Activated CD4-positive, alpha-beta T cell treated with anti-CD3 and anti-CD28 coated beads for 4 hours (primary cell): ENCODE measurements around the gene AK4.
A peak's percentile ranks its signal among the peaks of the same experiment; 100 is the strongest.

Source experiments
- DNase-seq, 2 donors: peaks; one replicate each; pipeline ENCODE4 v3.0.0-alpha.2; 2020

AK4 gene

DNA sequence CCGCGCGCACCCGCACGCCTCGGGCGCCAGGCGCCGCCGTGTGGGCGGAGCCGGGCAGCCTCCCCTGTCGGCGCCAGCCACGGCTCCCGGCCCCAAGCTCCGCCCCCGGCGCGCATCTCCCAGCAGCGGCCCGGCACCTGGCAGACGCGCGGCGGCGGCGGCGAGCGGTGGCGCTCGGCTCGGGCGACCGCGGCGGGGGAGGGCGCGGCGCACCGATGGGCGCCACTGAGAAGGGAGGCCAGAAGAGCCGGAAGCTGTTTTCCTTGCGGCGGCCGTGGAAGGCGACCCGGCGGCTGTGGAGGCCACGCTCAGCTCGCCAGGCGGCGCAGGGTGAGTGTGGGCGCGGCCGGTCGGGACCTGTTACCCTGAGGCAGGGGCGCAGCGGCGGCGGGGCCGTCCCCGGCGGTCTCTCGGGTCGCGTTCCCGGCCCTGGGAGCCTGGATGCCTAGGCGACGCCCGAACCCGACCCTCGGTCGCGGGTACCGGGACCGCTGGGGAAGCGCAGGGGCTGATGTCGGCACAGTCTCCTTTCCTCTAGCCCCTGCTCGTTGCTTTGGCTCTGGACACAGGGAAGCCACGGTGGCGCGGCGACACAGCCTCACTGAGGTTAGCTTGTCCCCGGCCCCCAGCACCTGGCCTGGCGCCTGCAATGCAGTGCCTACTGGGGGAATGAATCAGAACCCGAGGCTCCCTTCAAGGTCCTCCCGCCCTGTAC lies 106.5 kb downstream of the AK4 start:
- DNase-seq, result peak; percentile 83

DNA sequence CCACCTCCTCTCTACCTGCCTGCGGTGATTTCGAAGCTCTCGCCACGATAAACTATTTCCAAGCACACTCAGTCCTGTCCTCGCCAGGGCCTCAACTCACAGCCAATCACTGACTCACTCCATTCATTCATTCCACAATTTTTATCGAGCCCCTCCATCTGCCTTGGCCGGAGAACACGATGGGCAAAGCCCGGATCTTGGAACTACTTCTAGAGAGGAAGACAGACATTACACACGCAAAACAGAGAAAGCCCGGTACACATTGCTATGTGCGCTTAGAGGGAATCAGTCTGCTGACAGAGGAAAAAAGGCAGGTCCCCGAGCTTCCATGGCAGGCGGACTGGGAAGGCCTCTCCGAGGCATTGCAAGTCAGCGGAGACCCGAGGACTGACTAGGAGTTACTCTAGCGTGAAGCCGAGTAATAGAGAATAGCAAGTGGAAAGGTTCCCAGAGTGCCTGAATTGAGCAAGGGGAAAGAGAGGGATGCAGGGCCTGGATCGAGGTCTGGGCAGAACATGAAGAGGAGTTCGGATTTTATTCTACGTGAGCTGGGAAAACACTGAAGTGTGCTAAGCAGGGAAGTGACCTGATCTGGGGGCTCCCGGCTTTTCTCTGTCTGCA lies 107.1 kb downstream of the AK4 start:
- DNase-seq, result no peak

DNA sequence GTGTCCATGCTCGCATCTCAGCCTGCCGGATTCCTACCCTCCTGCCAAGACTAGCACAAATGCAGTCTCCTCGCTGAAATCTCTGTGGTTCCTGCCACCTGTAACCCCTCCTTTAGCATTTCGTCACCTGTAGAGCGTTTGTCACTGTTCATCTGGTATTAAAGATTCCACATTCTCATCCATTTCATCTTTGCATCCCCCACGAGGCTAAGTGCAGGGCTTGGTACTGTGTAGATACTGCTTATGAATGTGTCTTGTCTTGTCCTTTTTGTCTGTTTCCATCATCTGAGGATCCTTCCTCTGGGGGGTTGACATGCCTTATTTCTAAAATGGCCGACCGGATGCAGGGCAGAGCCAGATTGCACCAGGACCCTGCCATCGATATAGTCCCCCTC lies 107.7 kb downstream of the AK4 start:
- no peak for DNase-seq

DNA sequence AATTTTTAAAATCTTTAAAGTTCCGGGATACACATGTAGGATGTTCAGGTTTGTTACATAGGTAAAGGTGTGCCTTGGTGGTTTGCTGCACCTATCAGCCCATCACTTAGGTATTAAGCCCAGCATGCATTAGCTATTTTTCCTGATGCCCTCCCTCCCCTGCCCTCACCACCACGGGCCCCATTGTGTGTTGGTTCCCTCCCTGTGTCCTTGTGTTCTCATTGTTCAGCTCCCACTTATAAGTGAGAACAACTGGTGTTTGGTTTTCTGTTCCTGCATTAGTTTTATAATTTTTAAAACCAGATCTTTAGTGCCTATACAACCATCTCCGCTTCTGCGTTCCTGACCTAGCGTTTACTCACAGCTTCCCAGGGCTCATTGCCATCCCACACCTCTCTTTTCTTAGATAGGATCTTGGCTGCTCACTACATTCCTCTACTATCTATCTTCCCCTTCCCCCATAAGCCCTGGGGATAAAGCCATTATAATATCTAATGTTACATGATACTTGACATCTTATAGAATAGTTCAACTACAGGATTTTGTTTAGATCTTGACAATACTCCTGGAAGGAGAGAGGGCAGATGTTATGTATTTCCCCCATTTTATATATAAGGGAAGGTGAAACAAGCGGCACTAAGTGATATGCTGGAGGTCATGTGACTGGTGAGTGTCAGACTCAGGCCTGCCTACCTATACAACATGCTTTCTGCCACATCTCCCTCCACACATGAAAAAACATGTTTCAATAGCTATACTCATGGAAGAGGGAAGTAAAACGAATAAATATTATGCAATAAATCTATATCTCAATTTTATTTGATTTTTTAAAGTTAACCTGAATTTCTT lies 109.1 kb downstream of the AK4 start:
- DNase-seq, result no peak

DNA sequence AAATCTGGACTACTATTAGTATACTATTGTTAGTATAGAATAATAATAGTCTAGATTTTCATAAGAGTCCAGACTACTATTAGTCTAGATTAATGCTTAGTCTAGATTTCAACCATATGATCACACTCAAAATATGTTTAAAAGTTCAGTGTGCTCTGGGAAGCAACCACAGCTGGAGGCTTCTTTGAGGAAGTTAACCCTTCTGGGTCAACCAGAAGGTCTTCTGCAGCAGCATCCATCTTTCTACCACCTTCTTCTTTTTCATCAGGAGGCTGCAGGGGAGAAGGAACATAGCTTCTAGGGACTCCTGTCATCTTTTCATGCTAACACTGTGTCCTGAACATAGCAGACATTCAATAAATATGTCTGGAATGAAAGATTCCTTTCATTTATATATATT lies 110.1 kb downstream of the AK4 start:
- no peak for DNase-seq

DNA sequence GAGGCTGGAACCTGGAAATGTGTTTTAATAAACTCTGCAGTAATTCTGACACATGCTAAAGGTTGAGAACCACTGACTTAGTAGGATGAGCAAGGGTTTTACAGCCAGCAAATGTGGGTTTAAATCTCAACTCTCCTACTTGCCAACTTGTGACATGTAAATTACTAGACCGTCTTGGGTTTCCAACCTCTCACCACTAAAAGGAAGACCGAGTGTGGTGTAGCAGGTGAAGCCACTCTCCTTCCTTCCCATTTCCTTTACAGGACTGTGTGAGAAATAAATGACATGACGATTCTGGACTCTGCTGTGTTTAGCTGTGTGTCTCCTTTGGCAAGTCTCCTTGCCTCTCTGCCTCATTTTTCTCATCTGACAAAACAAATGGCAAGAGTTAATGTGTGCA lies 111.8 kb downstream of the AK4 start:
- no peak for DNase-seq

DNA sequence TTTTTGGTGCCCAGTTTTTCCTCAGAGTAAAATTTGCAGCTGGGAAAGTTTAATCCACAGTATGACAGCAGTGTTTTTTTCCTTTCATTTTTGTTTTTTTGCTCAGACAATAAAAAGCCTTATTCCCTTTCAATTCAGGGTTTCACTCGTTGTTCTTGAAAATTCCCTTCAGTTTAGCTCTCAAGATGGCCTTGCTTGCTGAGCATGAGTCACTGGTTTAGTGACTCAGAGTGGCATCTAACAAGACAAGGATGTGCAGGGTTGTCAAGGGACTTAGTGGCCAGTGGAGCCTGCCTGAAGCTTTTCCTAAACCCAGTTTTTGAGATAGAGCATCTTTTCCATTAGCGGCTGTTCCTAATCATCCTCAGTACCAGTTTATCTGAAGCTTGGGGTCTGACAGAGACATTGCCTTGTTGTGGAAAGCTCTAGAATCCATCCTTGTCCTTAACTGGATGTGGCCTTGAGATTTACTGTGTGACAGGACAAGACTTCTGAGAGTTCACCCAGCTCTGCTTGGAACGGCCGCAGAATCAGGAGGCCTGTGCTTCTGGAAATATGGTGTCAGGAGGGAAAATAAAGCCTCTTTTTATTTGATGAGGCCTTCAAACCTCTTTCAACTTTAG lies 113.0 kb downstream of the AK4 start:
- DNase-seq, result no peak

DNA sequence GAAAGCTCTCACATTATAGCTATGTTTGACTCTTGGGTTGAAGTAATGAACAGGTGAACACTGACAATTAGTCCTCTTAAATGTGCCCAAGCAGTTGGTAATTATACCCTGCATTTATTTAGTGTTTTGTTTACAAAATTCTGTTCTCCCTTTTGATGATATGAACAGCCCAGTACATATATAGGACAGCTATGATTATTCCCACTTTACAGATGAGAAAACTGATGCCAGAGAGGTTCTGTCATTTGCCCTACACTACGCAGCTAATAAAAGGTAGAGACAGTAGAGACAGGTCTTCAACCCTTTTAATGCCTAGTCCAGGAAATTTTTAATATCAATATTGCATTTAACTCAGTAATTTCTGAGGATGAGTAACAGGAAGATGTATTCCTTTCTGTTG lies 115.3 kb downstream of the AK4 start:
- DNase-seq, result no peak

DNA sequence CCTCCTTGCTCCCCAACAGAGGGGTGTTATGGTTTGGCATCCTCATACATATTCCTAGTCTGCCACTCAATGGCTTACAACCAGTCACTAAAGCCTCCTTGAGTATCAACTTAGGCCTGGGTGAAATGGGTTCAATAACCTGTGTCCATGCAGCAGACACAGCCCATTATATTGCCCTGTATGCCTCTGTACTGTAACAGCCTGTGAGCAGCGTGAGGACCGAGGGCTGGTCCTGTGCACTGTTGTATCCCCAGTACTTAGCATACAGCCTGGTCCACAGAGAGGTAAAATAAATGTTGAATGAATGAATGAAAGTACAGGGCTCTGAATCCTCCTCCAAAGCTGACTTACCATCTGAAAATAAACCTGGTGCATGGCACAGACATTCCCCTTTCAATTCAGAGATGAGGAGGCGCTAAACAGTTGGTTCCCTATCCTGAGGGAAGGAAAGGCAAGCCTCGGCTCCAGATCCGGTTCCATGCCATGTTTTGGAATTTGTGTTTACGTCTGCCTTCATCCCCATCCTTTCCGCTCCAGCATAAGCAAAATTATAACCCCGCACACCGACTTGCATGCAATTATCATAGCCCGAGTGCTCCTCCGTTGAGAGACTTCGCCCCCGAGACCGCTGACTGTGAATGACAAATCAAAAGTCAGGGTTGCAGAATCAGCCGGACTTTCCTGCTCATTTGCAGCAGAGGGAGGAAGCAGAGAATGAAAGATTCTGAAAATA lies 116.4 kb downstream of the AK4 start:
- DNase-seq, result no peak

DNA sequence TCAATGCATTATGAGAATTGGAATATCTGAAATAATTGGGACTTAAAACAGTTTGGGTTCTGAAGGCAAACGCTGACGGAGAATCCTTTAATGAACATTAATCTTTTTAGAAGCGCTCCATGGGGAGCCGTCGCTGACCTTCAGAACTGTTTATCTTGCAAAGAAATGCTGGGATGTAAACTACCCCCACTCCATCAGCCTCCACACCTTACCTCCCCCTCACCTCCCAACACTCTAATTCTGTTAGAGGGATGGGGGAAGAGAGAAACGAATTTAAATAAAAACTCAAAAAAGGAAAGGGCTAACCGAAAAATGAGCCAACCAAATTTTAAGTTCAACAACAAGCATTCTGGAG lies 117.3 kb downstream of the AK4 start:
- no peak for DNase-seq

DNA sequence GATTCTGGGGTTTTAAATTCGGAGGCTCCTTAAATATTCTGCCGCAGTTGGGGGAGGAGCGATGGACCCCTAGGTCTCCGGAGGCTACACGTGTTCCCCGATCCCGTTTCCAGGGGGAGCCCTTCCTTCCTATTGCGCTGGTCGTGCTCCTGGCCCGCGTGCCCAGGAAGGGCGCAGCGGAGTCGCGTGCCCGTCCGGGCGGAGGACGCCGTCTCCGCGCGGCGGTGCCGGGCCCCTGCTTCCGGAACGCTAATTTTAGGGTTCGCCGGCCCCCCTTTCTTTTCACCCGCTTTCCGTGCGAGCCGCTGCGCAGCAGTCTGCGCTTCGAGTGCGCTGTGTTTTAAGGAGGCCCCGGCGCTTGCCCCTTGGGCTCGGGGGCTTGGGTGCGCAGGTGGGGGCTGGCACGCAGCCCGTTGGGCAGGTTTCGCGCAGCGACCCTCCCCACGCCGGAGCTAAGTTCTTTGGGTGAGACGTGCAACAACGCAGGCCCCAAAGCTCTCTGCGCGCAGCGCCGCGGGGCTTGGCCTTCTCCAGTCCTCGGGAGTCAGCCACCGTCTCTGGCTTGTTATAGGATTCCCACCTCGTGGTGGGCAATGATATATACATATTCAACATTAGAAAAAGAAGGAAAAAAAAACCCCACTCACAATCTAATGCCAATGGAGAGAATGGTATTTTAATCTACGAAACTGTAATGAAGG lies 117.8 kb downstream of the AK4 start:
- DNase-seq, result peak; percentile 7 to 14

DNA sequence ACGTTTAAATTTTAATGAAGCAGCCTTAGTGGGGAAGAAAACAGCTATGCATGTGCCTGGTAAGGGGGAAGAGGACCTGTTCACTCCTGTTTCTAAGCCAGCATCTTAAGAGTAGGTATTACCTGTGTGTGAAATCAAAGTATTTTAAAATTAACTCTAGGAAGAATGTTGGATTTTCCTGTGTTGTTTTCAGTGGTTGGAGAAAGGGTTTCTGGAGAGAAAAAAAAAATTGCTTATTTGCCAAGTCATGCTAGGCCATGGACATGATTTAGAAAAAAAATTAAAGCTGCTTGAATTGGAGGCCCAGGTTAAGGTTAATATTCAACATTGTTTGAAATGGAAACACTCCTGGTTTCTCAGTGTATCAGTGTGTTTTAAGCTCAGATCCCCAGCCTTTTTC lies 118.5 kb downstream of the AK4 start:
- no peak for DNase-seq

DNA sequence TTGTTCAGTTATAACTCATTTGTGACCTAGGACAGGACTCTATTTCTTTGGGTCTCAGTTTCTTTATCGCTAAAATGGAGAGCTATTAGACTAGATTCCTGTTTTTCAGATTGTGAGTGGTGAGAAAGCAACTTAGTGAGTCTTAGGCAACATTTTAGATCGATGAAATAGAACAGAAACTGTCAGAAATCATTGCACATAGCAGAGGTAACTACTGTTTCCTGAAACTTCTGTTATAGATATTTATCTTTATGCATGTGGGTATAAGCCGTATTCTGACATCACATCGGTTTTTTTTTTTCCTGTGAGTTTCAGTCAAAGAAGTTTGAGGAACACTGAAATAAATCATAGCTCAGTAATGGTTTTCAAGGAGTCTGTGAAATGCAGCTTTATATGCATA lies 119.3 kb downstream of the AK4 start:
- DNase-seq, result no peak

DNA sequence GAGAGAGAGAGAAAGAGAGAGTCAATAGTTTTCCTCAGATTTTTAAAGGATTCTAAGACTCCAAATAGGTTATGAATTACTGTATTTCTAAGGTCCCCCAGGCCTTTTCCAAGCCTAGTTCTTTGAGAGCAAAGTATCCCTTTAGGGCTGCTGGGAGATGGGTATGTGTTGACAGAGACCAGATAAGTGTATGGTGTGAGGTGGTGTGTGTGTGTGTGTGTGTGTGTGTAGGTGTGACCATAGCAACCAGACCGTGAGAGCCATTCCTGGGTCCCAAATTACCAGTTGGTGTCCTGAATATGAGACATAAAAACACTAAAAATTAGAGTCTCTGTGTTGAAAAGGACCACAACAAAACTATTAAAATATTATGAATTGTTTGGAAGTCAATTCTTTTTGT lies 119.7 kb downstream of the AK4 start:
- DNase-seq, result no peak

DNA sequence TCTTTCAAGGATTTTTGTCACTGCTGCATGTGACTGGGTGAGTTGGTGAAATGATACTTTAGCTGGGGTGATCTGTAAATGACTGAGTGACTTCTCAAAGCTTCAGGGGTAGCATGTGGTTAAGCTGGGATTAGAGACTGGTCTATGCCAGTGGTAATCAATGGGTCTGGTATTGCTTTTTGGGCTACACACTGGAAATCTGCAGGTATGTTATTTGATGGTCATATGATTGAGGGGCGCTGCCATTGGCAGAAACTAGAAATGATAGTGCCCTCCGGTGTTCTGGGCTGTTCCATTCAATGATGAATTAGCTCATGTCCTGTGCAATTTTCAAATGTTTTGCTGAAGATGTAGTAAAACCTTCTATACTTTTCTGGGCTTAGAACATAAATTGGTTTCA lies 121.6 kb downstream of the AK4 start:
- no peak for DNase-seq

DNA sequence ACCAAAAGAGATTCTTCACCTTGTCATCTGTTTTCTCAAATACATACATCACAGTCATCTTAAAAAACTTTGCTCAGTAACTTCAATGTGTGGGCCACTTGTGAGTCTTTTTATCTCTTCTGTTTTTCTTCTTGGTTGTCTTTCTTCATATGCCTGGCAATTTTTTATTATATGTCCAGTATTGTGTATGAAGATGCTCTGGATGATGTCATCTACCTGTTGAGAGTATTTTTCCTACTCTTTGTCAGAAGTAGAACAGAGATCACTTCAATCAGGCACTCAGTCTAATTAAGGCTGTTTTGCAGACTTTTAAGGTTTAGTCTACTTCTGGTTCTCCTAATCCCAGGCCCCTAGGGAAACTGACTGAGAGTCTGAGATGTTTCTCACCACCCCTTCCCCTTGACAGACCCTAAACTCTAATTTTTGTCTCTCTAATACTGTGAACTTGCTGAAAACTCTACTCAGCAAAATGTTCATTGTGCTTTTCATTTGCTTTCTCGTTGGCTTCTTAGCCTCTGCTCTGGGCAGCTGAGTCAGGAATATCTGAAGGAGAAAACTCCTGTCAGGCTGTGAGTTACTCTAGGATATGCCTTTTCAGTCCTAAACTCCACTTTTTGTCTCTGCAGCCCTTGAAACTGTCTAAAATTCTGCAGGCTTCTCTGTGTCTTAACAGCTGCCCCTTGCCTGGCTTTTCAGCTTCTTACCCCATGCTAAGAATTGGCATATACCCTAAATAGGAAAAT lies 128.4 kb downstream of the AK4 start:
- no peak for DNase-seq

DNA sequence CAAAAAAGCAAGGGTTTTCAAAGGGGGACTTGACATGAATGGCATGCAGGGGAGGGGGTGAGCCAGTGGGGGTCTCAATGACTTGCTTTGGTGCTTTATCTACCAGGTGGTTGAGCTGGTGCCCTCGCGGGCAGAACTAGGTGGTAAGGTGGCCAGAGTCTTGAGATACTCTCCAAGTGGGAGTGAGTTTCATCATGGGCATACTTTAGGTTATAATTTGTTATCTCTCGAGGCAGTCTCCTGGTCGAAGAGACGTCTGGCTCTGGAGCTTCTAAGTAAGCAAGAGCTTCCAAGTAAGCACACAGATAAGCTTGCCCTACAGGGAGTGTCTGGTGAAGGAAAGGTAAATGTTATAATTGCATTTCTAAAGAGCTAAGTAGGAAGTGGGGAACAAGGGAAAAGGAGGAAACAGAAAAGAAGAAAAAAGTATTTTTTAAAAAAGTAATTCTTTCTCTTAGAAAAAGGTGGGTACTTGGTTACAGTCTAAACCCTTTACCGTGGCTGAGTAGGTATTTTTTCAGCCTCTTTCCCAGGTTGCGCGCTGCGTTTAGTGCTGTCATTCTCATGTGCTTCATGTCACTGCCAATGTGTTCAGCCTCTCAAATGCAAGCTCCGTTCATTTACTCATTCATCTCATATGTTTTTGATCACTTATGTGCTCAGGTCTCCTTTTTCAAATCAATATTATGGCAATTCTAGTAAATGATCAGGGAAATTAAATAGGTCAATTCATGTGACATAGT lies 129.8 kb downstream of the AK4 start:
- DNase-seq, result no peak

DNA sequence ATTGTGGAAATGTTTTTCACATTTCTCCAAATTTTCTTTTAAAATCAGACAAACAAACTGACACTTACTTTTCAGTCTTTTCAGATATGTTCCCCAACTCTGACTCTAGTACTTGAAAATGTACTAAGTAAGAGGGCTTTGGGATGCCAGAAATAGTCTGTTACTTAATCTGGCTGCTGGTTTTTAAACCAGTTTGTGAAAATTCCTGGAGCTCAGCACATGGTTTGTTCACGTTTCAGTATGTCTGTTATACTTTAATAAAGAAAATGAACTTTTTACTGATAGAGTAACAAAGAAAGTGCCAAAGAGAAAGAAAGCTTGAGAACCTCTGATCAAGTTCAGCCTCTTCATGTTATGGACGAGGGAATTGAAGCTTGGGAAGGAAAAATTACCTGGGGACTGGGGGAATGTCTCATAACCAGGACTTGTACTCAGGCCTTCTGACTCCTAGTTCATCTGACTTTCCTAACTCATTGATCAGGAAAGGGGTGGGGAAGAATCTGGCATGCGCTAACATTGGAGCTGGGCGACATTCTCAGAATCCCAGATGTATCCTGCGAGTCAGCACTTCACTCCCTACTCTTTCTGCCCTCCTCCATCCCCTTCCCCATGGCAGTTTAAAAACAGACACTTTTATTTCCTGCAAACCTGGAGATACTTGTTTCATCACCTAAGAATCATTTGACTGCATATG lies 130.5 kb downstream of the AK4 start:
- DNase-seq, result no peak

DNA sequence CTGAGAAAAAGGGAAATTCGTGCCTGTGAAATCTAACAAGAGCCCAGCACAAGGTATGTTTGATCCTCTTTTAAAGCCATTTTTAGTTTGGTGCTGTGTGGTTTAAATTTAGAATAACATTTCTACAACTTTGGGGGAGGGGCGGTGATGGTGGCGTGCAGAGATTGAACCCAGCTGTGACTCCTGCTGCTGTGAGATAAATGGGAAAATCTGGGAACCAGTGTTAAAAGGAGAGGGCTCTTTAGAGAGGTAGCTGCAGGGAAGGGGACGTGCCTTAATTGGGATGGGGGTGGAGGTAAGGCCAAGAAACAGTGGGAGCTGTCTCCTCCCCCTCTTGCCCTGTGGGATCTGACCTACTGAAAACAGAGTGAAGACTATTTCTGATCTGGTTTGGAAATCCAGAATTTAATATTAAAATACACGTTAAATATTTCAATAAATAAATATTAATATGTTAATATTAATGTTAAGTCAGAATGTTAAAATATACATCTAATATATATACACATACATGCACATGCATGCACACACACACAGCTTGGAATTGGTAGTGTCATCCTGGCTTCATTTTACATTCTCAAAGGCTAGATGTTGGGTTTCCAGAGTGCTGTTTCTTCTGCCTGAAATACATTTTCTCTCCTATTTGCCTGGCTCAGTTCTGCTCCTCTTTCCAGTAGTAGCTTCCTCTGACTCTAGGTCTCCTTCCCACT lies 131.2 kb downstream of the AK4 start:
- no peak for DNase-seq
